ENCODE data around the gene SEC63.

GRCh38 chr6:107956181-107956580 is 1.8 kb downstream of the SEC63 start:
- no peak for TF ChIP-seq CTCF (IDR thresholded peaks at IDR 0.05)
- no peak for TF ChIP-seq POLR2A (IDR thresholded peaks at IDR 0.05)

Data from vagina (tissue), 2 donors.